OCI-M1 (cell line): ENCODE data around the gene GGT5.
"Not testable (repeated sequence)": the region's sequence is repeated elsewhere in the genome, so short reads cannot be mapped to it uniquely, and the experiment has no call there.

Experiments used
- DNase-seq: peaks from one replicate; lab custom pipeline; 2025; lab: John Stamatoyannopoulos, UW

Gene GGT5

DNA sequence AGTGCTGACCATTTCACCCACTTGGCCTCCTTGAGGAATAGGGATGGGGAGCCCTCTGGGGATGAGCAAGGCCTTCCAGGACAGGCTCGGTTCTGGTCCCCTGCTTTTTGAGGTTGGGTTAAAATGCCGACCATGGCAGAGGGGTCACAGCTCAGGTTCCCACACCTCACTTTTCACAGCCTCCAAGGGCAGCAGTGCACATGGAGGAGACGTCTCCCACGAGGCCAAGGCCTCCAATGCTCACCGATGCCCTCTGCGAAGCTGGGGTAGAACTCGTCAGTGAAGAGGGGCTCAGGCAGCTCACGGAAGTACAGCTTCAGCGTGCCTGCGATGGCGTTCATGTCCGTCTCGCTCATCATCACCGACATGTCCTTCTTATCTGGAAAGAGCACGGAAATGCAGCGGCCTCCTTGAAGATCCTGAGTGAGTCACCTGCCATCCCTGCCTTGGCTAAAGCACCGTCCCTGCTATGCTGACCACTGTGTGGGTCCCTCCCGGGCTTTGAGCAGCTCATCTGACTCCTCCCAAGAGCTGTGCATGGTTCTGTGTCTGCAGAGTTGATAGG is 17.4 kb upstream of the GGT5 start:
- not testable (repeated sequence) for DNase-seq

DNA sequence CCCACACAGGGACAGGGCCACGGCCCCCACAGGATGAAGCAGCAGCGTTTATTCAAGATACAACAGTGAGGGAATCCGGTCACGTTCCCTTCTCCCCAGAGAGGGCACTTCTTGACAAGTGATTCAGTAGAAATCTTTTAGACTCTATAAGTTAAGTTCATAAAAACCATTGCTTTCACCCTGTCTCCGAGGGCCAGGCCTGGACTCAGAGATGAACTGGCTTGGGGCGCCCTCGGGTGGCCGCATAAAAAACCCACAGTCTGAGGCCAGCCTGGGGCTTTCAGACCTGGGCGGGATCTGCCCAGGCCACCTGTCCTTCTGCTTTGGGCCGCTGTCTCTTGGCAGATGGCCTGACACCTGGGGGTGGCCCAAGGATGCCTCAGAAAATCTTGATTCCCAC is 14.6 kb upstream of the GGT5 start:
- DNase-seq, result peak; percentile 94

DNA sequence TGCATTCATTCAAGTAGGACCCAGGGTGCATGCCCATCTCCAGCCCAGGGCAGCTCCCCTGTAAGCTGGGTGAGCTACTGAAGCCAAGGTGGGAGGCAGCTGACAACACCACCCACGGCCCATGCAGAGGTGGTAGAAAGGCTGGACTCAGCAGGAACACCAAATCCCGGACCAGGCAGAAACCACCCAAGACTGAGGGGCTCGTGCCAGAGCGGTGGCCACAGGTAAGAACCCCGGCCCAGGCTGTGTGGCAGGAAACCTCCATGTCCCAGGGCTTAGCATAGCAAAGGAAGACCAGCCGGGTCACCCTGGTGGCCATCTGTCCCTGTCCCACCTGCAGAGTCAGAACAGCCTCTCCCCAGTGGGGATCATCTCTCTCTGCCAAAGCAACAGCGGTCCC is 11.9 kb upstream of the GGT5 start:
- not testable (repeated sequence) for DNase-seq

DNA sequence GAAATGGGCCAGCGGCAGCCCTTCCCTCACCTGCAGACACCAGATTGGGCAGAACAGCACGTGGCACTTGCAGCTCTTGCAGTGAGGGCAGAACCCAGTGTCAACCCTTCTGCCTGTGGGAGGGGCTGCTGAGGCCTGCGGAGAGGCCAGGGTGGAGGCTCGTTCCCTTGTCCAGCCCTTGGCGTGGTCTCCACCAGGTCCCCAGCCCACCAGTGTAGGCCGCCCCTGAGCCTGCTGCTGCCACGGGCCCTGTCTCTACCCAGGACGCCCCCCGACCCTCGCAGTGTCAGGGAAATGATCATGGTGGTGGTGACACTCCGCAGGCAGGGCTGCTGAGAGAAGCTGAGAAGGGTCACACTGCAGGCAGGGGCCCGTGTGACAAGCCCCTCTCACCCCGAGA is 11.3 kb upstream of the GGT5 start:
- not testable (repeated sequence) for DNase-seq

DNA sequence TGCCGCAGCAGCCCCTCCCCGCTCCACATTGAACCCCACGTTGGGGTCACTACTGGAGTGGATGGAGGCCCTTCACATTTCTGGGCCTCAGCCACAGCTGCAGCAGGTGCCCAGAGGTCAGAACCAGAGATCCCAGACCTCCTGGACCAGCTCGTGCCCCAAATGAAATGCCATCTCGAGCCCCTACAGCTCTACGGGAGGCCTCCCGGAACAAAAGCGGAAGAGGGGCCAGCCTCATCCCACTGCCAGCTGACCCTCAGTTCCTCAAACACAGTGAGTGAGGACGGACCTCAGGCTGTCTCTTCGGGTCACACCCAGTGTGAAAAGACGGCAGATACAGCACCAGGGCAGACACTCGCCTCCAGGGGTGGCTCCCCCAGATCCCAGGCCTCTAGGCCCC is 8.2 kb upstream of the GGT5 start:
- DNase-seq, result not testable (repeated sequence)

DNA sequence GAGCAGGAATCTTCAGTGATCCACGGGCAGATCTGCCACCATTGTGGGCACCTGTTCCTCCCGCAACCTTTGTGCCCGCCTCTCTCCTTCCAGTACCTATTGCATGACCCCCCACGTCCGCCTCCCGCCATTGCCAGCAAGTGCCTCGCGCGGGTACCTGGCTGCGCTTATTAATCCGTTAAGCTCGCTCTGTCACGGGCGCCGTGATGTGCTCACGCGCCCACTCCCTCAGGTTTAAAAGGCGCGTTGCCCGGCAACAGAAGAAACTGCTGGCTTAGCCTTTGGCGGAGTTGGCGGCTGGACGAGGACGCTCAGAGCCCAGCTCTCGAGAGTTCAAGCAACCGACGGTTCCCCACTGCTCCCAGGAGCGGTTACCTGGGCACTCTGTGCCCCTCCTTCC is 6.4 kb upstream of the GGT5 start:
- DNase-seq, result not testable (repeated sequence)

DNA sequence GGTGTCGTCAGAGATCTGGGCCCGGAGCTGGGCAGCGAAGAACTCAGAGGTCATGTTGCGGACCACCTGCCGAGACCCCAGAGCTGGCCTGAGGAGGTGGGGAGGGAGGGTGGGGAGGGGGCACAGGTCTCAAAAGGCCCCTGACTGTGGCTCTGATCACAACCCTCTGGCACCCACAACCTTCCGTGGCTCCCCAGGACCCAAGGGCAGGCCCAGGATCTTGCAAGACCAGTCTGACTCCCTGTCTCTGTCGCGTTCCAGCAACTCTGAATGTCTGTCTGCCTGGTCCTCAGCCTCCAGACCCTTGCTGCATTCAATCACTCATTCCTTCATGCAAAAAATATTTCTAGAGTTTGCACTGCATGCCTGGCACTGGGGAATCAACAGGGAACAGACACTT is 4.5 kb upstream of the GGT5 start:
- not testable (repeated sequence) for DNase-seq

DNA sequence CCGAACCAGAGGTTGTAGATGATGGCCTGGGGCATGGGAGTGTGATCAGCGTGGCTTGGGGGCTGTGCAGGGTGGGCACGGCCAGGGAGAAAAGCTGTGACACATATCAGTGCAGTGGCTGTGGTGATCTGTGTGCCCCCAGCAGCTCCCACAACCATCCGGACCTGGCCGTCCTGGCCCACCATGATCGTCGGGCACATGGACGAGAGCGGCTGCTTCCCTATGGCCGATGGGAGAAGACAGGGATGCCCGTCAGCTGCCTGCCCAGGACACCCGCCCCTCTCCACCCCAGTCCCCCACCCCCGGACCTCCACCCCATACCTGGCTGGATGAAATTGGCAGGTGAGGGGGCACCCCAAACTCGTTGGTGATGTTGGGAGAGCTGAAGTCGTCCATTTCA is 3.7 kb upstream of the GGT5 start:
- not testable (repeated sequence) for DNase-seq

DNA sequence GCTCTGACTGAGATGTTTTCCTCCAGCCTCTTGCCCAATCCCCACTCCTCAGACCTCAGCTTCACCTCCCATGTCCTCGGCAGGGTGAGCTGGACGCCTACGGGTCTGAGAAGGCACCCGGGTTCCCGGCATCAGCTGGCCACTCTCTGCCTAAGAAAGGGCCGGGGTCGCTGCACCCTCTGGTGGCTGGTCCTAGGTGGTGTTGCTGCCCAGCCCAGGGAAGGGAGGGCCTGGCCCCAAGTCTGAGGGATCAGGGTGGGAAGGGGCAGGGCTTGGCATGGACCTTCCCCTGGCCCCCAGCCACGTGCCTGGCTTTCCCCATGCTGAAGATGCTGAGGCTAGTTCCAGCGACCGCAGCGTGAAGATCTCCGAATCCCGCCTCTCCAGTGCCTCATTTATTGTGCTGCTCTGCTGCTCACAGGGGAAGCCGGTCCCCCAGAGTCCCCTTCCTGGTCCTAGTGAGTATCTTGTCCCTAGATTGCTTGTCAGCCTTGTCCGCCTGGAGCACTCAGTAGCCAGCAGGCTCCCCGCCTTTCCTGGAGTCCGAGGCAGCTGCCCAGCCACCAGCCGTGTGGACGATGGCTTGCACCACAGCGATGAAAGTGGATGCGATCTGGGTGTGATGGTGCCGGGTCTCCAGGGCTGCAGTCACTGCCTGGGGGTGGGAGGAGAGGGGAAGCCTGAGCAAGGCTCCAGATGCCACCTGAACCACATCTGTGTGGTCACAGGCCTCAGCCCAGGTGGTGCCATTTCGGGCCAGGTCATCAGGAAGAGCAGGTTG is 2.9 kb upstream of the GGT5 start:
- peak; percentile 89 for DNase-seq

DNA sequence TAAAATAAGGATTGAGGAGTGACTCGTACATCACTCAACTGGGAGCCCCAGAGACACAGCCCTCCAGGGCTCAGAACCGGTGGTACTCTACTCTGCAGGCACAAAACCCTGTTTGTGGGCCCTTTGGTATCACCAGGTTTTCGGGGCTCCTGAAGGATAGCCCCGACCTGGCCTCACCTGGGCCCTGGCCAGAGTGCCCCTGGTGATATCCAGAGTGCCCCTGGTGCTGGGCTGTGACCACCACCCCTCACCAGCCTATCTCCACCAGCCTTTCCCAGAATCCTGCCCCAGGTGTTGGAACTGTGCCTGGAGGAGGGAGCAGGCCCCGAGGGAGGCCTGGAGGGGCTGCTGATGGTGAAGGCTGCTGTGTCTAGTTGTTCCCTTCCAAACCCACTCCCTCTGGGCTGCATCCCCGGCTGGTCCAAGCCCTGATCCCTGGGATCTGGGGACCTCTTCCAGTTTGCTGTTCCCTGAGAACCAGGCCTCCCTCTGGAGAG is 2.2 kb upstream of the GGT5 start:
- no peak for DNase-seq

DNA sequence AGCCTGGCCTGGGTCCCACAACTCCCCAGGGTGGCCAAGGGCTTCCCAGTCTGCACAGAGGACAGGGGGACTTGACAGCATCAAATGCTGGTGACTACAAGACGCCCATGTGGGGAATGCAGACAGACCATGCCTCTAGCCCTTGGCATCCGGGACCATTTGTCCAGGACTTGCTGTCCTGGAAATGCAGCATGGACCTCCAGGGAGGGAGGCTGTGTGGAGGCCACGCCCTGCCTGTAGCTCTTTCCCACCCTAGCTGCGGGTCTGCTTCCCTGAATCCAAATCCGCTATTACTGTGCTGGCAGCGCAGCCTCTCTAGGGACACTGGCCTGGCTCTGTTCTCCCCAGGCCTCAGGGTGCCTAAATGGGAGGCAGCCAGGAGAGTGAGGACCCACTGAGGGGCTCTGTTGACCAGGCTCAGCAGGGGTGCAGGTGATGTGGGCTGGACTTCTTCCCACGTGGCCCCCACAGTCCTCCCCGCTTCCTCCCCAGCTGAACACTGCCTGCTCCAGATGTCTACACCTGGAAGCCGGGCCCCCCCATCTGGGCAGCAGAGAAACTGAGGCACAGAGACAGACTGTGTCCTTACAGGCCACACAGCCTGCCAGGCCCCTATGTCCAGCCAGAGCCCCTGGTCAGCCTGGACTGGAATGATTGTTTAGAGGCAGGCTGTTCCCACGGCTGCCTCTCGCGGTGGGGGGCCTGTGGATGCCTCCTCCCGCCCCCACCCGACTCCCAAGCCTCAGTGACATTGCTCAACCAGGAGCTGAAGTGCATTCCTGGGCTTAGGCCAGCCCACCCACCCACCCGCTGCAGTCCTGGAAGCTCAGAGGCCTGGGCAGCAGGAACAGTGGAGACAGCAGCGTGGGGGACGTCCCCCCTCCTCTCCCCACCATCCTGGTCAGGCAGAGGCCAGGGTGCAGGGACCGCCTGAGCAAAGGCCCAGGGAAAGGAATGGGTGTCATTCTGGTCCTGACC is 991 bp upstream of the GGT5 start:
- DNase-seq, result not testable (repeated sequence)

DNA sequence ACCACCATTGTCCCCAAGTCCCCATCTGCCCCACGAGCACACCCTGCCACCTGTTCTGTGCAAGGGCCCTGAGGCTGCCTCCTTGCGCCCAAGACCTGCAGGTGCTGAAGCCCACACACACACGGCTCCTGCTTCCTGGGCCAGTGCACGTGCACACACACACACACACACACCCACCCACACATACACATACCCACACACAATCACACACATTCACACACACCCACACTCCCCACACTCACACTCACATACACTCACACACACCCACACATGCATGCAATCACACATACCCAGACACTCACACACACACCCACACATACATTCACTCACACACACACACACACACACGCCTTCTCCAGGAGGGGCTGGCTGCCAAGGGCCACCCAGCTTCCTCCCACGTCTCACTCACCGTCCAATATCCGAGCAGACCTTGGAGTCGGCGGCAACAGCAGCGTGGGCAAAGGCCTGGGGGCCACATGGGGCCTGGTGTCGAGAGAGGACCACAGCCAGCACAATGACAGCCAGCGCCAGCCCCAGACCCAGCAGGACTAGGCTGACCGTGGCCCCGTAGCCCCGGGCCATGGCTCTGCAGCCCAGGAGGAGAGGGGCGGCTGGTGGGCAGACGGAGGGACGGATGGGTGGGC is 616 bp downstream of the GGT5 start:
- DNase-seq, result no peak

DNA sequence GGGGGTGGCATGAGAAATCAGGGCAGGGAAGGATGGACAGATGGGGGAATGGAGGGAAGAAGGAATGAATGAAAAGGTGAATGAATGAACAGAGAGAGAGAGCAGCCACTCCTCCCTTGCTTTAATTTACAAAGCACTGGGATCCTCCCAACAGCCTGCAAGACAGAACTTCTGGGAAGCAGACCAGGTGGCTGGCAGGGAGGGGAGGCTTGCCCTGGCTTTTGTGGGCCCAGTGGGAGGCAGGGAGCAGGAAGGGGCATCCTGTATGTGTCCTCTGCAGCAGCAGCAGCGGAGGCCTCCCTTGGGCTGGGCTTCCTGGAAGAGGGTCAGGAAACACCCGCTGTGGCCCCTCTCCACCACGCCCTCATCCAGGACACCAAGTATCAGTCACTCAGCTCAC is 1.5 kb downstream of the GGT5 start:
- not testable (repeated sequence) for DNase-seq

DNA sequence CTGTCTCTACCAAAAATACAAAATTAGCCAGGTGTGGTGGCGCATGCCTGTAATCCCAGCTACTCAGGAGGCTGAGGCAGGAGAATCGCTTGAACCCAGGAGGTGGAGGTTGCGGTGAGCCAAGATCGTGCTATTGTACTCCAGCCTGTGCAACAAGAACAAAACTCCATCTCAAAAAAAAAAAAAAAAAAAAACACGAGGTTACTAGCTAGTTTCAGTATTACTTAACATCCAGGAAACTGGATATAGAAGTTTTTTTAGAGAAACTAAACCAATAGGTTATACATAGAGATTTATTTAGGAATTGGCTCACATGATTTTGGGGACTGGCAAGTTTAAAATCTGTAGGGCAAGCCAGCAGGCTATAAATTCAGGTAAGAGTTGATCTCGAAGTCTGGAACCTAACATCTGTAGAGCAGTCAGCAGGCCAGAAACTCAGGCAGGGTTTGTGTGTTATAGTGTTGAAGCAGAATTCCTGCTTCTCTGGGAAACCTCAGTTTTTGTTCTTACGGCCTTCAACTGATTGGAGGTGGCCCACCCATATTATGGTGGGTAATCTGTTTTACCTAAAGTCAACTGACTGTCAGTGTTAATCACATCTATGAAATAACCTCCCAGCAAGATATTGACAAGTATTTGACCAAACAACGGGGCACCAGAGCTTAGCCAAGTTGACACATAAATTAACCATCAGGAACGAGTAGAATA is 3.7 kb downstream of the GGT5 start:
- not testable (repeated sequence) for DNase-seq

DNA sequence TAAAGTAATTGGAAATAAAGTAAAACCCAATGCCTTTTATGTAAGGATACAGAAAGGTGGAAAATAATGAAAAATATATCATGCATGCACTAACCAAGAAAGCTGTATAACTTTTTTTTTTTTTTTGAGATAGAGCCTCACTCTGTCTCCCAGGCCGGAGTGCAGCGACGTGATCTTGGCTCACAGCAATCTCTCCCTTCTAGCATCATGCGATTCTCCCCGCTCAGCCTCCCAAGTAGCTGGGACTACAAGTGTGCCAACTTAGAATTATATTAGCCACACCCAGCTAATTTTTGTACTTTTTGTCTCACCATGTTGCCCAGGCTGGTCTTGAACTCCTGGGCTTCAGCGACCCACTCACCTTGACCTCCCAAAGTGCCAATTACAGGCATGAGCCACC is 4.5 kb downstream of the GGT5 start:
- no peak for DNase-seq

DNA sequence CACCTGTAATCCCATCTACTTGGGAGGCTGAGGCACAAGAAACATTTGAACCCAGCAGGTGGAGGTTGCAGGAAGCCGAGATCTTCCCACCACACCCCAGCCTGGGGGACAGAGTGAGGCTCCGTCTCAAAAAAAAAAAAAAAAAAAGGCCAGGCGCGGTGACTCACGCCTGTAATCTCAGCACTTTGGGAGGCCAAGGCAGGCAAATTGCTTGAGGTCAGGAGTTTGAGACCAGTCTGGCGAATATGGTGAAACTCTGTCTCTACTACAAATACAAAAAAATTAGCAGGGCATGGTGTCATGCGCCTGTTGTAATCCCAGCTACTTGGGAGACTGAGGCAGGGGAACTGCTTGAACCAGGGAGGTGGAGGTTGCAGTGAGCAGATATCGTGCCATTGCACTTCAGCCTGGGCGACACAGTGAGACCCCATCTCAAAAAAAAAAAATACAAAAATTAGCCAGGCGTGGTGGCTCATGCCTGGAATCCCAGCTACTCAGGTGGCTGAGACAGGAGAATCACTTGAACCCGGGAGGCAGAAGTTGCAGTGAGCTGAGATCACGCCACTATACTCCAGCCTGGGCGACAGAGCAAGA is 6.7 kb downstream of the GGT5 start:
- DNase-seq, result not testable (repeated sequence)

DNA sequence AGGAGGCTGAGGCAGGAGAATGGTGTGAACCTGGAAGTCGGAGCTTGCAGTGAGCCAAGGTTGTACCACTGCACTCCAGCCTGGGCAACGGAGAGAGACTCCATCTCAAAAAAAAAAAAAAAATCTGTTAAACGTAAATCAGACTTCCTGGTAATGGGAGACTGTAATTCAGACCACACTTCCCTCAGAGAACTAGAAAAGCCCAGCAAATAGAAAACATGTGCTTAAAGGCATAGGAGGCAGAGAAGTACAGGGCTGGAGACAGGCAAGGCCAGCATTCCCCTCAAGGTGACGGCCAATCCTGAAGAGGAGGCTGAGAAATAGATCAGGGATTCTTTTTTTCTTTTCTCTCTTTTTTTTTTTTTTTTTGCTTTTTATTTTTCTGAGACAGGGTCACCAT is 8.2 kb downstream of the GGT5 start:
- no peak for DNase-seq

DNA sequence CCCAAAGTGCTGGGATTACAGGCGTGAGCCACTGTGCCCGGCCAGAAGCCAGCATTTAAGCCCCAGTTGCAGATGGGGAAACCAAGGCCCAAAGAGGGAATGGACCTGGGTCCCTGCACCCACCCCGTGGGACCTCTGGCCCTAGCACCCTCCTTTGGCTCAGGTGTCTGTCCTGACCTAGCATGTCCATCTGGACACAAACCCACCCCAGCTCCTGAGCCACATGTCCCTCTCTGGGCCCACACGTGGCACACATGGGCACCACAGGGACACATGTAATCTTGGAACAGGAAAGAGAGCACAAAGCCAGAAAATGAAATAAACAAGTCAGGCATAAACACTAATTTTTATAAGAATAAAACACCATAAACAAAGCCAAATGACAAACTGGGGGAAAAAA is 9.6 kb downstream of the GGT5 start:
- no peak for DNase-seq

DNA sequence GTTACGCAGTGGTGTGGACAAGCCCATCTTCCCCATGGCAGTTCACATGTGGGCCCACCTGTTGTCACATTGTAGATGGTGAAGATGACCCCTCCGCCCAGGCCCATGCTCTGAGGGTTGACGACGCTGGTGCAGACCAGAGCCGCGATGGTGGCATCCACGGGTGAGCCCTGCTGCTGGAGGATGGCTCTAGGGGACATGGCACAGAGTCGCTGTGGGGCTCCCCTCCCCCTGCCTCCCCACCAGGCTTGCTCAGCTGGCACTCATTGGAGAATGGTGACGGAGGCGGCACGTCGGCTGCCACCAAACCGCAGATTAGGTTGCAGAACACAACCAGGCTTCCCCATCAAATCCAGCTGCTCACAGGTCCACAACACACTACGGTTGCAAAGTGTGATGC is 11.1 kb downstream of the GGT5 start:
- no peak for DNase-seq

DNA sequence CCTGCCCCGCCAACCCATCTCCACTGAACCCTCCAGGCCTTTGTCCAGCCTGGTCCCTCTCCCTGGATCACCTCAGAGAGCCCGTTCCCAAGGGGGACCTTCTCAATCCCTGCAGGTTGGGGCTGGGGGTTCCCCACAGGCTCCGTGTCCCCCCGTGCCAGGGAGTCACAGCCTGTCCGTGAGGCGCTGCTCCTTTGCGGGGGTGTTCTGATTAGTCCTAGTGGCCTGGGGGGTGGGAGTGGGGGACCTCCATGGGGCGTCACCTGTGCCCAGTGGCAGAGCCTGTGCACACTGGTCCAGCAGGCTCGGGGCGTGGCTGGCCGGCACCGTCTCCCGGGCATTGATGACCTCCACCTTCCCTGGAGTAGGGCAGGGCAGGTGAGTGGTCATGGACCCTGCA is 11.6 kb downstream of the GGT5 start:
- DNase-seq, result no peak

DNA sequence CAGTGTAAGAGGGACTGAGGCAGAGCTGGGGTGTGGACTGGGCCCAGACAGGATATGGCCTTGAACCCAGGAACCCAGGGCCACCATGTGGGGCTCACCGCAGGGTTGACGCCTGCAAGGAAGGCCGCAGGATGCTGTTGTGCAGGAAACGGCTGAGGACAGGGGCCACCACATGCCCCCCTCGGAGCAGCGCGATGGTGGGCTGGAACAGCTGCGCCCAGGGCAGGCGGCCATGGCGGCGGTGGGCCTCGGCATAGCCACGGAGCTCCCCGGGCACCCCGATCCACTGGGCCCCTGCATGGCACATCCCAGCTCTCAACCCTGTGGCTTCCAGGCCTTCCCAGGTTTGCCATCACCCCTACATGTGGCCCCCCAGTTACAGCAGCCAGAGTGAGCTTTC is 12.2 kb downstream of the GGT5 start:
- DNase-seq, result no peak
